ENCODE measurements around the gene FTO.

FTO gene

DNA sequence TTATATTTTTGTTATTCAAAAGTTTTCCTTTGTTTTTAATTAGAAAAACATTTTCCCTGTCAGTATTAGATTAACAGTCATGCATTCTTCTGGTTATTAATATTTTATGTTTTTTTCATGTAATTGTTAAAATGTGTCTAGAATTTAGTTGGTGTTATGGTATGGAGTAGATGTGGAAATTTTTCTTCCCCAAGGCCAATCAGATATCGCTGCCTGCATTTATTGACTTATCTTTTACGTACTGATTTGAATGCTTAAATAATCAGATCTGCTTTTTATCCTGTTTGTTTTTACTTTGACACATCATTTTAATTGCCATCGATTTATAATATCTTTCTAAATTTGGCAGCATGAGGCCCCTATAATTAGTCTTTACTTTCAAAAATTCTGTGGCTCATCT is 13.6 kb downstream of the FTO start:
- peaks cover 0 to 63% (median 7%) of the 10 kb centered on the region in 4 donors for H3K4me1 ChIP-seq
- no peak overlapping the region for H3K27ac ChIP-seq
- intact Hi-C loops (cut with DNase I; ENCODE audit: low total_unique reads): no loop called here
- DNase-seq: no peak
- H3K9me3 ChIP-seq: no peaks in the 10 kb centered on the region
- no peak overlapping the region for H3K4me3 ChIP-seq
- TF ChIP-seq, protein P1, sequence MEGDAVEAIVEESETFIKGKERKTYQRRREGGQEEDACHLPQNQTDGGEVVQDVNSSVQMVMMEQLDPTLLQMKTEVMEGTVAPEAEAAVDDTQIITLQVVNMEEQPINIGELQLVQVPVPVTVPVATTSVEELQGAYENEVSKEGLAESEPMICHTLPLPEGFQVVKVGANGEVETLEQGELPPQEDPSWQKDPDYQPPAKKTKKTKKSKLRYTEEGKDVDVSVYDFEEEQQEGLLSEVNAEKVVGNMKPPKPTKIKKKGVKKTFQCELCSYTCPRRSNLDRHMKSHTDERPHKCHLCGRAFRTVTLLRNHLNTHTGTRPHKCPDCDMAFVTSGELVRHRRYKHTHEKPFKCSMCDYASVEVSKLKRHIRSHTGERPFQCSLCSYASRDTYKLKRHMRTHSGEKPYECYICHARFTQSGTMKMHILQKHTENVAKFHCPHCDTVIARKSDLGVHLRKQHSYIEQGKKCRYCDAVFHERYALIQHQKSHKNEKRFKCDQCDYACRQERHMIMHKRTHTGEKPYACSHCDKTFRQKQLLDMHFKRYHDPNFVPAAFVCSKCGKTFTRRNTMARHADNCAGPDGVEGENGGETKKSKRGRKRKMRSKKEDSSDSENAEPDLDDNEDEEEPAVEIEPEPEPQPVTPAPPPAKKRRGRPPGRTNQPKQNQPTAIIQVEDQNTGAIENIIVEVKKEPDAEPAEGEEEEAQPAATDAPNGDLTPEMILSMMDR (IDR thresholded peaks at IDR 0.05): no peak
- no peaks in the 10 kb centered on the region for H3K36me3 ChIP-seq
- H3K27me3 ChIP-seq: no peaks in the 10 kb centered on the region

DNA sequence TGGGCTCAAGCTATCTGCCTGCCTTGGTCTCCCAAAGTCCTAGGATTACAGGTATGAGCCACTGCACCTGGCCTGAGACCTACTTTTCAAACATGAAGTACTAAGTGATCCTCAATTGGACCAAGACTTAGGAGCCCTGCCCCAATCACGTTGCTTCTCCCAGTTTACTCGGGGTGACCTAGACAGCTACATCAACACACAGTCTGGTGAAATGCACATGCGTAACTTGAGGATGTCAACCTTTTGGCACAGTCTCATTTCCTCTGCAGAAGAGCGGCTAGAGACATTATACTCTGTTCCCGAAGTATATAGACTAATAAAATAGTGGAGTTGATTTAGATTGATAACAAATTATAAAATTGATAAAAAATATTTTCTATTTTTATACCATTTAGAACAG is 17.1 kb downstream of the FTO start:
- Histone ChIP-seq H3K4me1 (peaks cover 0 to 35% (median 0%) of the 10 kb centered on the region in 4 donors), H3K27ac (no peak overlapping the region), H3K4me3 (no peak overlapping the region), H3K9me3 (no peaks in the 10 kb centered on the region), H3K36me3 (no peaks in the 10 kb centered on the region), H3K27me3 (no peaks in the 10 kb centered on the region)
- DNase-seq: no peak
- intact Hi-C loops (cut with DNase I; ENCODE audit: low total_unique reads): no loop called here
- TF ChIP-seq, protein P1 (IDR thresholded peaks at IDR 0.05): no peak

DNA sequence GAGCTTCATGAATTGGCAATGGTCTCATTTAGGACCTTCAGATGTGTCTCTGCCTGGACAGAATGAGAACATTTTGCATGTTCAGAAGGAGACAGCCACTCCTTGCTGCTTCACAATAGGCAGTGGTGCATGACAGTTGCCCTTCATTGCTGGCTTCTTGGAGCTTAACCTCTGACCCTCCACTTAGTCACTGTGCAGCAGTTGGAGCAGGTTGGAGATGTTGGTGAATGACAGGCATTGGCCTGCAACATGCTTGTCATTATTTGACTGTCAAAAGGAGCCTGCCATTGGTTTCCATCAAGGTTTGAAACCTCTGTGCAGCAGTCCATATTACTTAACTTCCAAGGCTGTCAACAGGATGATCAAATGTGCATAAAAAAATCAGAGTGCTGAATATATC is 22.7 kb downstream of the FTO start:
- no peaks in the 10 kb centered on the region for H3K36me3 ChIP-seq
- no peaks in the 10 kb centered on the region for H3K27me3 ChIP-seq
- DNase-seq: no peak
- H3K27ac ChIP-seq: no peak overlapping the region
- TF ChIP-seq, protein P1 (IDR thresholded peaks at IDR 0.05): no peak
- intact Hi-C loops (cut with DNase I; ENCODE audit: low total_unique reads): no loop called here
- peaks cover 0 to 21% (median 0%) of the 10 kb centered on the region in 4 donors for H3K4me1 ChIP-seq
- H3K4me3 ChIP-seq: no peak overlapping the region
- no peaks in the 10 kb centered on the region for H3K9me3 ChIP-seq

DNA sequence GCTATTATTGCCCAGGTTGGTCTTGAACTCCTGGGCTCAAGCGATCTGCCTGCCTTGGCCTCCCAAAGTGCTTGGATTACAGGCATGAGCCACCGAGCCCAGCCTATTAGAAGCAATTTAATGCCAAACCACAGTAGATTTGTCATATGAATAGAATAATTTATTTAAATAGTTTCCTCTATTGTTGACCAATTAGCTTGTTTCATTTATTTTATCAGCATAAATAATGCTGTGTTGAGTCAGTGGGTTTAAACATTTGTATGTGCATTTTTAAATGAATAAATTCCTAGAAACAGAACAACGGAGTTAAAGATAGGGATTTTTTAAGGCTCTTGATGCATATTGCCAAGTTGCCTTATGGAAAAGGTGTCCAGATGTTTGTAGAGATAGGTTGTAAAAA is 26.7 kb downstream of the FTO start:
- no peaks in the 10 kb centered on the region for H3K36me3 ChIP-seq
- H3K27ac ChIP-seq: no peak overlapping the region
- DNase-seq: no peak
- H3K4me3 ChIP-seq: no peak overlapping the region
- no peaks in the 10 kb centered on the region for H3K9me3 ChIP-seq
- H3K27me3 ChIP-seq: no peaks in the 10 kb centered on the region
- TF ChIP-seq, protein P1 (IDR thresholded peaks at IDR 0.05): no peak
- H3K4me1 ChIP-seq: peaks cover 0 to 46% (median 14%) of the 10 kb centered on the region in 4 donors
- intact Hi-C loops (cut with DNase I; ENCODE audit: low total_unique reads): no loop called here

- Histone ChIP-seq H3K27me3 (no peaks in the 10 kb centered on the region), H3K4me1 (peaks cover 0 to 35% (median 14%) of the 10 kb centered on the region in 4 donors), H3K27ac (no peak overlapping the region), H3K4me3 (no peak overlapping the region), H3K9me3 (no peaks in the 10 kb centered on the region), H3K36me3 (no peaks in the 10 kb centered on the region)
- intact Hi-C loops (cut with DNase I; ENCODE audit: low total_unique reads): no loop called here
- DNase-seq: no peak
- TF ChIP-seq, protein P1 (IDR thresholded peaks at IDR 0.05): no peak
These were observed 28.5 kb downstream of the FTO start for GRCh38 chr16:53732296-53732929.

DNA sequence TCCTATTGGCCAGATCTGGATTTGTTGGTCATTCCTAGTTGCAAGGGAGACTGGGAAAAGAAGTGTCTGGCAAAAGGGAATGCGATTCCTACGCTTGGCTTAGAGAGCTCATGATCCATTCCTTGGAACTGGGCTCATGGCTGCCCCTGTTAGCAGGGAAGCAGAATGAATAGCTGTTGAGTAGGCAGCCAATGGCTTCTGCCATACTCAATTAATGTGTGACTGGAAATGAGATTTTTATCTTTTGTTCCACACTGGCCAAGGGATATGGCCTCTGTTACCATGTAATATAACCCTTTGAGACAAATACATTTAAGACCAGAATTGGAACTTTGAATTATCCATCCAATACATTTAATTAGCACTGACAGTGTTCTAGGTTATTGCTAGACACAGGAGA is 31.0 kb downstream of the FTO start:
- intact Hi-C loops (cut with DNase I; ENCODE audit: low total_unique reads): no loop called here
- Histone ChIP-seq H3K27ac (no peak overlapping the region), H3K36me3 (no peaks in the 10 kb centered on the region), H3K4me1 (peaks cover 0 to 25% (median 14%) of the 10 kb centered on the region in 4 donors), H3K9me3 (no peaks in the 10 kb centered on the region), H3K4me3 (no peak overlapping the region), H3K27me3 (no peaks in the 10 kb centered on the region)
- TF ChIP-seq, protein P1 (IDR thresholded peaks at IDR 0.05): no peak
- no peak for DNase-seq
